GM10248 (cell line): ENCODE results near the gene STARD13.

Experiments used
- CTCF ChIA-PET: fragments of 300-600 bp; sonication (Branson Sonifier 250); formaldehyde crosslinking; extraction: SDS; loops from one replicate; lab custom pipeline; 2021; ENCODE audit warnings: antibody characterized with exemption; lab: Yijun Ruan, JAX
- POLR2A ChIA-PET: fragments of 350-650 bp; sonication (Branson Sonifier 250); formaldehyde crosslinking; extraction: SDS; loops from one replicate; lab custom pipeline; 2020; ENCODE audit warnings: antibody characterized with exemption; lab: Yijun Ruan, JAX
- DNase-seq: peaks from one replicate; pipeline ENCODE4 v3.0.0; 2012; ENCODE audit errors: extremely low spot score
- CTCF ChIP-seq: IDR thresholded peaks from 2 replicates; pipeline ENCODE4 v1.5.1; 2012; ENCODE audit warnings: mild to moderate bottlenecking, low read depth; ENCODE audit errors: extremely low read depth, missing control alignments, control extremely low read depth

STARD13 gene

GRCh38 chr13:33058776-33059327 is 226.7 kb downstream of the STARD13 start:
- no peak for TF ChIP-seq CTCF
- DNase-seq, result no peak
- CTCF ChIA-PET, result interaction anchor here (0.6 to 1.4 kb wide), 2 partner anchors 11 to 35 kb away, joined by 3 read pairs; no protein-coding TSS in a partner anchor
- POLR2A ChIA-PET, result no interaction called here

- TF ChIP-seq CTCF, result peak; percentile 21
- DNase-seq, result peak; percentile 49
- ChIA-PET CTCF (interaction anchor here (0.8 to 1.2 kb wide), 9 partner anchors 8 to 101 kb away, joined by 3 to 6 read pairs (median 3); no protein-coding TSS in a partner anchor), POLR2A (no interaction called here)
These were observed 228.4 kb downstream of the STARD13 start for GRCh38 chr13:33057019-33057780.

- POLR2A ChIA-PET, result no interaction called here
- TF ChIP-seq CTCF, result no peak
- CTCF ChIA-PET, result interaction anchor here (1.2 to 1.3 kb wide), 2 partner anchors 11 to 13 kb away, joined by 3 to 6 read pairs; no protein-coding TSS in a partner anchor
- DNase-seq, result no peak
These were observed 232.0 kb downstream of the STARD13 start for GRCh38 chr13:33053397-33054066.
